ENCODE measurements around the gene SEPTIN6. TPM values are rescaled to one million over a fixed set of nuclear protein-coding genes. Genes with fewer than 3 reads are reported as not detected.
A peak's percentile ranks its signal among the peaks of the same experiment; 100 is the strongest.
"Not testable (repeated sequence)": the region's sequence is repeated elsewhere in the genome, so short reads cannot be mapped to it uniquely, and the experiment has no call there.

SEPTIN6 gene
- total RNA-seq, 1 donor from 2014 or later: 21.7 TPM

DNA sequence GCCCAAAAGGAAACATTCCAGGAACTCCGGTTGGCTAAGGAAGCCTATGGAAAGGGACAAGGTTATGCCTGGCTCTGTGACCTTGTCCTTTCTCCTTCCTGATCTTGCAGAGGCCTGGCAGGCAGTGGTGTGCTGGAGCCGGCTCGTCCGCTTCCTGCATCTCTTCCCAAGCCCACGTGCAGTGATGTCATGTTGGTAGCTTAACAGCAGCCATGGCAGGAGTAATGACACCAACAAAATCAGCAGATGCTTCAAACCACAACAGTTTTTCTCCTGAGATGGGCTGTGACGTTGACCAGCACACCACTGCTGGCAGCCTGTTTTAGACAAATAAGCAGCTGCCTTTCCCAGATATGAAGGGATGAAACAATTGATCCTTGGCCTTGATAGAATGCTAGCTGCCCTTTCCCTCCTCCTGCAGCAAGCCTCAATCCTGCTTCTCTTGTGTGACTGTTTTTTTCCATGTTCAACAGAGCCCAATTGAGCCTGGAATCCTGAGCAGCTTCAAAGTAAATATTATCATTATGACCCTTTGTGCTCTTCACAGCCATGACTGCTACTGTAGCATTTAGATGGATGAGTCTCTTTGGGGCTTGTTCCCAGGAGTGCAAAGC is 23.4 kb downstream of the SEPTIN6 start:
- Histone ChIP-seq H3K27ac (no peak overlapping the region), H3K9me3 (no peaks in the 10 kb centered on the region), H3K36me3 (no peaks in the 10 kb centered on the region), H3K4me3 (no peak overlapping the region), H3K4me1 (no peaks in the 10 kb centered on the region), H3K27me3 (ENCODE audit: low read depth) (no peaks in the 10 kb centered on the region)
- intact Hi-C loops (cut with DNase I): no loop called here
- DNase-seq: no peak
- no peak for ATAC-seq
- no peak for TF ChIP-seq CTCF (IDR thresholded peaks at IDR 0.05)

- Histone ChIP-seq H3K27me3 (ENCODE audit: low read depth) (no peaks in the 10 kb centered on the region), H3K36me3 (no peaks in the 10 kb centered on the region), H3K27ac (no peak overlapping the region), H3K9me3 (no peaks in the 10 kb centered on the region), H3K4me3 (no peak overlapping the region), H3K4me1 (no peaks in the 10 kb centered on the region)
- ATAC-seq (no peak), DNase-seq (no peak)
- TF ChIP-seq CTCF (IDR thresholded peaks at IDR 0.05): no peak
- intact Hi-C loops (cut with DNase I): no loop called here
These were observed 25.7 kb downstream of the SEPTIN6 start for GRCh38 chrX:119667111-119667878.

DNA sequence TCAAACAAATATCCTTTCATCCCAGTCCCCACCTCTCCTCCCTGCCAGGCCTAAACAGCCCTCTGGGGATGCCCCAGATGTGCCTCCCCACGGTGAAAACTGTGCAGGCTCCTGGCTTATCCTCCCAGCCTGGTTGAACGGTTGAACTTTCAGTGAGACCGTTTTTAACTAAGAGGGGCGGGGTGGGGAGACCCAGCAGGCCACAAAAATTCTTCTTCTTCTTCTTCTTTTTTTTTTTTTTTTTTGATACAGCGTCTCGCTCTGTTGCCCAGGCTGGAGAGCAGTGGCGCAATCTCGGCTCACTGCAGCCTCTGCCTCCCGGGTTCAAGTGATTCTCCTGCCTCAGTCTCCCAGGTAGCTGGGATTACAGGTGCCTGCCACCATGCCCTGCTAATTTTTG is 28.1 kb downstream of the SEPTIN6 start:
- H3K27me3 ChIP-seq (ENCODE audit: low read depth); H3K36me3 ChIP-seq; H3K9me3 ChIP-seq; intact Hi-C loops (cut with DNase I); DNase-seq; ATAC-seq; H3K27ac ChIP-seq; H3K4me1 ChIP-seq; H3K4me3 ChIP-seq: not testable (repeated sequence)

DNA sequence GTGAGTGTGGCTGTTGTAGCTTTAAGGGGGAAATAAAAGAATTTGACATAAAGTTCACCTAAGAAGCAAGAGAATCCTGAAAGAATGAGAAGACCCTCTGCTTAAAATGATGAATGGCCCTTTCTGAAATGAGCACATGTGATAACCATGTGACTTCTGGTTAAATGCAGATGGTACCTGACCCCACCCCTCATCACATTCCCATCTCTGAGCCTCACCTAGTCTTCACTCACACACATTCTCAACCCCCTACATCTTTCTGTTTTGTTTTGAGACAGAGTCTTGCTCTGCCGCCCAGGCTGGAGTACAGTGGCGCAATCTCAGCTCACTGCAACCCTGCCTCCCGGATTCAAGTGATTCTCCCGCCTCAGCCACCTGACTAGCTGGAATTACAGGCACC is 31.5 kb downstream of the SEPTIN6 start:
- H3K27ac ChIP-seq: no peak overlapping the region
- intact Hi-C loops (cut with DNase I): no loop called here
- no peak for DNase-seq
- H3K4me3 ChIP-seq: no peak overlapping the region
- TF ChIP-seq CTCF (IDR thresholded peaks at IDR 0.05): no peak
- H3K9me3 ChIP-seq: no peaks in the 10 kb centered on the region
- no peaks in the 10 kb centered on the region for H3K36me3 ChIP-seq
- H3K4me1 ChIP-seq: no peaks in the 10 kb centered on the region
- H3K27me3 ChIP-seq (ENCODE audit: low read depth): no peaks in the 10 kb centered on the region
- ATAC-seq: no peak

GRCh38 chrX:119659522-119659921 is 33.4 kb downstream of the SEPTIN6 start:
- ATAC-seq (no peak), DNase-seq (no peak)
- Histone ChIP-seq H3K27ac (no peak overlapping the region), H3K4me1 (no peaks in the 10 kb centered on the region), H3K36me3 (no peaks in the 10 kb centered on the region), H3K4me3 (no peak overlapping the region), H3K9me3 (no peaks in the 10 kb centered on the region), H3K27me3 (ENCODE audit: low read depth) (no peaks in the 10 kb centered on the region)
- no peak for TF ChIP-seq CTCF (IDR thresholded peaks at IDR 0.05)
- intact Hi-C loops (cut with DNase I): no loop called here

DNA sequence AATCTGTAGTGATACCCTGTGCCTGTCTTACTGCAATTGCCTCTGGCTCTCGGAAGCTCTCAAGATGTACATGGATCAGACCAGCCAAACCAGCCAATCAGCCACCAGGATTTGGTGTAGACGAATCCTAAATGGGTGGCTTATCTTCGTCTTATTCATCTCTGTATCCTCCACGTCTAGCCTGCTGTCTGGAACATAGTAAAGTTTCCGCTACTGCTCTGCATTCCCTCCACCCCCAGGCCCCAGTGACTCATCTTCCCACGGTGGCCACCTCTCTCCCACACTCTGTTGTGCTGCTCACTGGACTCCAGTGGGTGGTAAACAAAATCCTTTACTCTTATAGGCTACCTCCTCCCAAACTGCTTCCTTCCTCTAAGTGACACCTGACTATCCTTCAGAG is 37.8 kb downstream of the SEPTIN6 start:
- H3K4me1 ChIP-seq: no peaks in the 10 kb centered on the region
- peak in 1 of 2 donors; percentile 19 for ATAC-seq
- no peaks in the 10 kb centered on the region for H3K9me3 ChIP-seq
- no peak overlapping the region for H3K27ac ChIP-seq
- no peaks in the 10 kb centered on the region for H3K27me3 ChIP-seq (ENCODE audit: low read depth)
- intact Hi-C loops (cut with DNase I): no loop called here
- DNase-seq: no peak
- no peak overlapping the region for H3K4me3 ChIP-seq
- H3K36me3 ChIP-seq: no peaks in the 10 kb centered on the region
- TF ChIP-seq CTCF (IDR thresholded peaks at IDR 0.05): no peak
